ENCODE data around the gene ATG3. TPM values are rescaled to one million over a fixed set of nuclear protein-coding genes. Genes with fewer than 3 reads are reported as not detected.
"Not testable (repeated sequence)": the region's sequence is repeated elsewhere in the genome, so short reads cannot be mapped to it uniquely, and the experiment has no call there.

Gene ATG3
- total RNA-seq, 1 donor from 2014 or later, result 66.9 TPM

DNA sequence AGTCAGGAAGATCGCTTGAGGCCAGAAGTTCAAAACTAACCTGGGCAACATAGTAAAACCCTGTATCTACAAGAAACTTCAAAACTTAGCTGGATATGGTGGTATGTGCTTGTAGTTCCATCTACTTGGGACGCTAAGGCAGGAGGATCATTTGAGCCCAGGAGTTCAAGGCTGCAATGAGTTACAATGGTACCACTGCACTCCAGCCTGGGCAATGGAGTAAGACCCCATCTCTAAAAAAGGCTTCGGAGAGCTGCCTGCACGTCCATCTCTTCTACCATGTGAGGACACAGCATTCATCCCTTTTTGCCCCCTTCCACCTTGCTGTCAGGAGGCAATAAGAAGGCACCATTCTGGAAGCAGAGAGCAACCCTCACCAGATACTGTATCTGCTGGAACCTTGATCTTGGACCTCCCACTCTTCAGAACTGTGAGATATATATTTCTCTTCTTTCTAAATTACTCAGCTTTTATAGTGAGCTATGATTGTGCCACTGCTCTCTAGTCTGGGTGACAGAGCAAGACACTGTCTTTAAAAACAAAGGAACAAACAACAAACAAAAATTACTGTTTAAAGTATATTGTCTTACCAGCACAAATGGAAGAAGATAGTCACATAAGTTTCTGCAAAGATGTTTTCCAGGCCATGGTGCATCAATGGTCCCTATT is 58.3 kb downstream of the ATG3 start:
- Mint-ChIP-seq H3K27ac (no peak overlapping the region), H3K27me3 (no peaks in the 10 kb centered on the region), H3K4me3 (no peak overlapping the region), H3K4me1 (peaks cover 38% of the 10 kb centered on the region), H3K36me3 (ENCODE audit: low read depth) (no peaks in the 10 kb centered on the region), H3K9me3 (peaks cover 11% of the 10 kb centered on the region)
- peak; percentile 50 for DNase-seq
- intact Hi-C loops (cut with micrococcal nuclease), result no loop called here

GRCh38 chr3:112500621-112501020 is 61.1 kb downstream of the ATG3 start:
- DNase-seq, result peak; percentile 20
- Mint-ChIP-seq H3K36me3 (ENCODE audit: low read depth) (peaks cover 14% of the 10 kb centered on the region), H3K4me1 (peaks cover 43% of the 10 kb centered on the region), H3K9me3 (peaks cover 3% of the 10 kb centered on the region), H3K27ac (no peak overlapping the region), H3K27me3 (no peaks in the 10 kb centered on the region), H3K4me3 (no peak overlapping the region)
- intact Hi-C loops (cut with micrococcal nuclease), result no loop called here

DNA sequence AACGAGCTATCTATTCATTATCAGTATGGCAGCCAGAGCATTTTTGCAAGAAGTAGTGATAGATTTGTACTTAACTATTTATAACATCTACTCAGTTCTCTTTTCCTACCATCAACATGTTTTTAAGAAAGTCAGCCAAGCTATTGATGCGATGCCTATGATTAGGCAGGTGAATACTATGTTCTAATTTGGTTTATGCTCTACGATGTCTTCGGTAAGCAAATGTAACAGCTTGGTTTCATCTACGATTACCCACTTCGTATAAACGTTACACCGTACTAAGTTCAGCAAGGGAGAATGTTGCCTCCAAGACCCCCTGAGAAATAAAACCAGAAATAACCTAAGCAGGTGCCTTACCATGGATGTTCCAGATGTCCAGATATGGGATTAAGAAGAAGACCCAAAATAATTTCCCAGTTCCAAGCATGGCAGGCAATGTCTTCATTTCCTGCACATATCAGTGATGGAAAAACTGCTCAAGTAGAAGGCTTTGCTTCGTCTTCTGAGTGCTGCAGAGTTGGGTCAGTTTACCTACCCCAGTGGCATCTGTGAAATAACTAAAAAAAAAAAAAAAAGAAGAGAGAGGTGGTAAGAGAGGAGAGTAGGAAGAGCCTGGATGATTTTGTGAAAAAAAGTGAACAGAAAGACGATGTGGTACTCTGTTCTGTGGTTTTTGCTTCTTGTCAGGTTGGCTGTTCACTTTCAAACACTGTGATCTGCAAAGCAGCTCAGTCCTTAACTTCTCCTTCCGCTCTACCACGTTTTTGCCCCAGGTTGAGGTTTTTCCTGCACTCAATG is 62.6 kb downstream of the ATG3 start, which contains the start of gene BTLA:
Gene BTLA, minus strand, starts transcription at position 559 of the 798 bp plus-strand sequence. Its CDS starts 114 bp downstream, at position 445.
- peak within 1 kb of the TSS; percentile 97 for H3K4me3 Mint-ChIP-seq
- peaks cover 22% of the 10 kb centered on the region for H3K36me3 Mint-ChIP-seq (ENCODE audit: low read depth)
- no peaks in the 10 kb centered on the region for H3K9me3 Mint-ChIP-seq
- peaks cover 50% of the 10 kb centered on the region for H3K4me1 Mint-ChIP-seq
- intact Hi-C loops (cut with micrococcal nuclease), result loop anchor here (1.0 to 10.0 kb wide), 6 partner anchors 8 to 954 kb away; partner anchors contain the start of genes CD200 and CD96
- peak within 1 kb of the TSS; percentile 94 for H3K27ac Mint-ChIP-seq
- DNase-seq, result peak; percentile 81
- H3K27me3 Mint-ChIP-seq, result no peaks in the 10 kb centered on the region

- no peaks in the 10 kb centered on the region for H3K9me3 Mint-ChIP-seq
- H3K4me3 Mint-ChIP-seq, result peak overlapping the region; percentile 97
- peaks cover 27% of the 10 kb centered on the region for H3K36me3 Mint-ChIP-seq (ENCODE audit: low read depth)
- intact Hi-C loops (cut with micrococcal nuclease), result loop anchor here (2.0 to 10.0 kb wide), 3 partner anchors 63 to 953 kb away; partner anchors contain the start of genes ATG3 and CD96
- peaks cover 49% of the 10 kb centered on the region for H3K4me1 Mint-ChIP-seq
- no peaks in the 10 kb centered on the region for H3K27me3 Mint-ChIP-seq
- DNase-seq, result peak; percentile 71
- peak overlapping the region; percentile 93 for H3K27ac Mint-ChIP-seq
Measured at GRCh38 chr3:112497897-112498548, 63.7 kb downstream of the ATG3 start.

DNA sequence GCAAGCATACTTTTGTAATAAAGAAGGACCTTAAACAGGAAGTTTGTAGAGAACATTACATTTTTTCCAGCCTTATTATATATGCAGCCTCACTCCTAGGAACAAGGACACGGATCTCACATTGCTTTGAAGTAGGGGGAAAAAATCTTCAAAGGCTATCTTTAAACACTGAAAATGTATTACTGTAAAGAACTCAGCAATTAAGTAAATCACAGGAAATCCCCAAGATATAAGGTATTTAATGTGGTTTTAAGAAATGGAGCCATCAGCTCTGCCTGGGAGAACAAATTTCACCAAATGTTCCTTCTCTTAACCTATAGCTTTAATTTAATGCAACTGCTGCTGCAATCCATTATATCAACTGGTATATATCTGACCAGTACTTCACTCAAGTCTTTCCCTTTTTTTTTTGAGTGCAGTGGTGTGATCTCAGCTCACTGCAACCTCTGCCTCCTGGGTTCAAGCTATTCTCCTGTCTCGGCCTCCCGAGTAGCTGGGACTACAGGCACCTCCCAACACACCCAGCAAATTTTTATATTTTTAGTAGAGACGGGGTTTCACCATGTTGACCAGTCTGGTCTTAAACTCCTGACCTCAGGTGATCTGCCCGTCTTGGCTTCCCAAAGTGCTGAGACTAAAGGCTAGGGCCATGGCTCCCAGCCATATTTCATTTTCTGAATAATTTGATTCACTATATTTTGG is 65.2 kb downstream of the ATG3 start:
- H3K36me3 Mint-ChIP-seq (ENCODE audit: low read depth), result peaks cover 34% of the 10 kb centered on the region
- peaks cover 63% of the 10 kb centered on the region for H3K4me1 Mint-ChIP-seq
- H3K9me3 Mint-ChIP-seq, result no peaks in the 10 kb centered on the region
- intact Hi-C loops (cut with micrococcal nuclease), result loop anchor here (2.0 to 10.0 kb wide), 3 partner anchors 64 to 952 kb away; partner anchors contain the start of genes ATG3 and CD96
- peak overlapping the region; percentile 84 for H3K4me3 Mint-ChIP-seq
- DNase-seq, result peak; percentile 59
- peak overlapping the region; percentile 83 for H3K27ac Mint-ChIP-seq
- no peaks in the 10 kb centered on the region for H3K27me3 Mint-ChIP-seq

GRCh38 chr3:112494448-112494767 is 67.4 kb downstream of the ATG3 start:
- Mint-ChIP-seq H3K4me3 (peak overlapping the region; percentile 37), H3K4me1 (peaks cover 66% of the 10 kb centered on the region), H3K27ac (peak overlapping the region; percentile 57), H3K36me3 (ENCODE audit: low read depth) (peaks cover 39% of the 10 kb centered on the region)
- intact Hi-C loops (cut with micrococcal nuclease), result loop anchor here (10.0 kb wide), 1 partner anchor 950 kb away; the partner anchor contains the start of gene CD96
- H3K27me3 Mint-ChIP-seq, H3K9me3 Mint-ChIP-seq: not testable (repeated sequence)
- DNase-seq, result peak; percentile 38

- Mint-ChIP-seq H3K4me3 (peak overlapping the region; percentile 31), H3K27ac (peak overlapping the region; percentile 38), H3K27me3 (no peaks in the 10 kb centered on the region), H3K9me3 (no peaks in the 10 kb centered on the region), H3K4me1 (peaks cover 69% of the 10 kb centered on the region), H3K36me3 (ENCODE audit: low read depth) (peaks cover 41% of the 10 kb centered on the region)
- intact Hi-C loops (cut with micrococcal nuclease), result loop anchor here (1.0 to 10.0 kb wide), 2 partner anchors 125 to 947 kb away; partner anchors contain the start of gene CD96
- DNase-seq, result peak; percentile 53
Measured at GRCh38 chr3:112492124-112492523, 69.6 kb downstream of the ATG3 start.

DNA sequence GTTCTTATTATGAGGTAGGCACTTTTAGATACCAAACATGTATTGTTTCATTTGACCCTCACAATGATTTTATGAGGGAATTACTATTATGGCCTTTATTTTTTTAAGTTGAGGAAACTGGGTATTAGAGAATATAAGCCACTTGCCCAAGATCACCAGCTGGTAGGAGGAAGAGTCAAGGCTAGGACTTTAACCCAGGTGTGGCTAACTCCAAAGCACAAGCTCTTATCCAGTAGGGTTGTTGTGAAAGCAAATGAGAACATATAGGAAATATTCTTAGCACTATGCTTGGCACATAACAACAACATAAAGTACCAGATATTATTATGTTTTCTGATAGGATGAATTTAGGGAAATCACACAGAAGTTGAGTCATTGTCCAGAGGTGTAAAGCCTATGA is 70.4 kb downstream of the ATG3 start:
- Mint-ChIP-seq H3K27me3 (no peaks in the 10 kb centered on the region), H3K9me3 (no peaks in the 10 kb centered on the region), H3K4me3 (peak overlapping the region; percentile 57), H3K27ac (peak overlapping the region; percentile 90), H3K4me1 (peaks cover 68% of the 10 kb centered on the region), H3K36me3 (ENCODE audit: low read depth) (peaks cover 40% of the 10 kb centered on the region)
- intact Hi-C loops (cut with micrococcal nuclease), result loop anchor here (1.0 to 10.0 kb wide), 5 partner anchors 8 to 947 kb away; partner anchors contain the start of genes BTLA and CD96
- no peak for DNase-seq

- H3K4me1 Mint-ChIP-seq, result peaks cover 54% of the 10 kb centered on the region
- peak; percentile 57 for DNase-seq
- H3K4me3 Mint-ChIP-seq, result peak overlapping the region; percentile 76
Measured at GRCh38 chr3:112489674-112490479, 71.9 kb downstream of the ATG3 start.

GRCh38 chr3:112486811-112487505 is 74.8 kb downstream of the ATG3 start:
- Mint-ChIP-seq H3K4me3 (no peak overlapping the region), H3K4me1 (peaks cover 47% of the 10 kb centered on the region), H3K36me3 (ENCODE audit: low read depth) (peaks cover 33% of the 10 kb centered on the region), H3K27me3 (no peaks in the 10 kb centered on the region), H3K9me3 (no peaks in the 10 kb centered on the region), H3K27ac (no peak overlapping the region)
- no peak for DNase-seq
- intact Hi-C loops (cut with micrococcal nuclease), result no loop called here

More at GRCh38 chr3:112489674-112490479, 71.9 kb downstream of the ATG3 start:
- Mint-ChIP-seq H3K27me3 (no peaks in the 10 kb centered on the region), H3K9me3 (no peaks in the 10 kb centered on the region), H3K27ac (peak overlapping the region; percentile 87), H3K36me3 (ENCODE audit: low read depth) (peaks cover 38% of the 10 kb centered on the region)
- intact Hi-C loops (cut with micrococcal nuclease), result loop anchor here (2.0 to 10.0 kb wide), 4 partner anchors 15 to 945 kb away; partner anchors contain the start of gene CD96

DNA sequence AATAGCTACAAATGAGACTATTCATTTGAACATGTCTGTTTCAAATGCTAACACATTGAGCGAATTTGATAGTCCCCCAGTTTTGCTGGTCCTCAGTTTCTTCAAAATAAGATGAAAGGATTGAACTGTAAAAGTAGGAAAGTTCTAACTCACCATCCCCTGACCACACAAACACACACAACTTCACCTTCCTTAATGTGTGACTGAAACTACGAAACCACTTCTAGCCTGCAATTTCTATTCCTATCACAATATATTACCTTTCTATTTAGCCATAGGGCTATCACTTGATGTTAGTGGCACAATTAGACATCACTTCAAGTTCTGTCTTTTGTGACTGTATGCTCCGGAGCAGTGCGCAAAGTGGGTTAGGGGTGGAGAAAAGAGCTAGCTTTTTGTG is 77.4 kb downstream of the ATG3 start:
- Mint-ChIP-seq H3K27ac (peak overlapping the region; percentile 53), H3K27me3 (no peaks in the 10 kb centered on the region), H3K4me3 (no peak overlapping the region), H3K36me3 (ENCODE audit: low read depth) (peaks cover 43% of the 10 kb centered on the region), H3K4me1 (peaks cover 44% of the 10 kb centered on the region), H3K9me3 (peaks cover 3% of the 10 kb centered on the region)
- intact Hi-C loops (cut with micrococcal nuclease), result no loop called here
- no peak for DNase-seq

GRCh38 chr3:112482675-112483074 is 79.1 kb downstream of the ATG3 start:
- peak overlapping the region; percentile 48 for H3K27ac Mint-ChIP-seq
- H3K4me1 Mint-ChIP-seq, result peaks cover 39% of the 10 kb centered on the region

More at GRCh38 chr3:112482675-112483074, 79.1 kb downstream of the ATG3 start:
- peak overlapping the region; percentile 53 for H3K4me3 Mint-ChIP-seq
- intact Hi-C loops (cut with micrococcal nuclease), result no loop called here
- H3K36me3 Mint-ChIP-seq (ENCODE audit: low read depth), result peaks cover 53% of the 10 kb centered on the region
- DNase-seq, result no peak
- H3K27me3 Mint-ChIP-seq, result no peaks in the 10 kb centered on the region
- peaks cover 6% of the 10 kb centered on the region for H3K9me3 Mint-ChIP-seq

All from activated CD4-positive, alpha-beta T cell treated with anti-CD3 and anti-CD28 coated beads, Interleukin-2, amount 10 ng/mL, durations not matched to agents 24 days and 14 days (primary cell).